Hematopoietic multipotent progenitor cell treated with erythropoietin and hydrocortisone succinate and interleukin-3 and kit ligand, for 8 days (in vitro differentiated cells): Measurements from ENCODE around the gene ITGA11.
"Not testable (repeated sequence)": the region's sequence is repeated elsewhere in the genome, so short reads cannot be mapped to it uniquely, and the experiment has no call there.

Experiments
- DNase-seq: peaks from one replicate; pipeline ENCODE4 v3.0.0-alpha.2; 2015

The ITGA11 gene

GRCh38 chr15:68422403-68423145 is 9.4 kb downstream of the ITGA11 start:
- DNase-seq: not testable (repeated sequence)

- DNase-seq: no peak
These were observed 10.1 kb downstream of the ITGA11 start for GRCh38 chr15:68421798-68422402.

GRCh38 chr15:68421115-68421551 is 10.8 kb downstream of the ITGA11 start:
- no peak for DNase-seq

GRCh38 chr15:68420186-68420684 is 11.7 kb downstream of the ITGA11 start:
- no peak for DNase-seq

- no peak for DNase-seq
These were observed 12.4 kb downstream of the ITGA11 start for GRCh38 chr15:68419301-68420175.

GRCh38 chr15:68418611-68419161 is 13.3 kb downstream of the ITGA11 start:
- no peak for DNase-seq

GRCh38 chr15:68417897-68418296 is 14.1 kb downstream of the ITGA11 start:
- DNase-seq: no peak

GRCh38 chr15:68417051-68417450 is 14.9 kb downstream of the ITGA11 start:
- no peak for DNase-seq

- DNase-seq: no peak
These were observed 15.8 kb downstream of the ITGA11 start for GRCh38 chr15:68416158-68416535.

- DNase-seq: peak; percentile 67
These were observed 16.3 kb downstream of the ITGA11 start for GRCh38 chr15:68415501-68416157.

- DNase-seq: no peak
These were observed 16.9 kb downstream of the ITGA11 start for GRCh38 chr15:68415061-68415460.

- DNase-seq: no peak
These were observed 17.4 kb downstream of the ITGA11 start for GRCh38 chr15:68414591-68414990.

- DNase-seq: no peak
These were observed 17.8 kb downstream of the ITGA11 start for GRCh38 chr15:68414206-68414555.

GRCh38 chr15:68413363-68414205 is 18.4 kb downstream of the ITGA11 start:
- DNase-seq: no peak

GRCh38 chr15:68412218-68412617 is 19.7 kb downstream of the ITGA11 start:
- DNase-seq: no peak

- DNase-seq: no peak
These were observed 20.2 kb downstream of the ITGA11 start for GRCh38 chr15:68411735-68412134.

- no peak for DNase-seq
These were observed 20.7 kb downstream of the ITGA11 start for GRCh38 chr15:68411343-68411675.

GRCh38 chr15:68410466-68411342 is 21.3 kb downstream of the ITGA11 start:
- DNase-seq: no peak

- DNase-seq: no peak
These were observed 22.1 kb downstream of the ITGA11 start for GRCh38 chr15:68409736-68410370.

- DNase-seq: no peak
These were observed 23.0 kb downstream of the ITGA11 start for GRCh38 chr15:68408971-68409370.
